ENCODE results near the gene SPINT4.
A peak's percentile ranks its signal among the peaks of the same experiment; 100 is the strongest.

Gene SPINT4

GRCh38 chr20:45765980-45766379 is 43.8 kb downstream of the SPINT4 start:
- no peak for DNase-seq

GRCh38 chr20:45768479-45768878 is 46.3 kb downstream of the SPINT4 start:
- DNase-seq: no peak

GRCh38 chr20:45771182-45771759 is 49.1 kb downstream of the SPINT4 start:
- peak; percentile 91 for DNase-seq

GRCh38 chr20:45772693-45773092 is 50.5 kb downstream of the SPINT4 start:
- DNase-seq: no peak

GRCh38 chr20:45774945-45775344 is 52.8 kb downstream of the SPINT4 start:
- DNase-seq: no peak

- no peak for DNase-seq
Observed at GRCh38 chr20:45775411-45775810, 53.3 kb downstream of the SPINT4 start.
